Esophagus mucosa (tissue), 1 donor: ENCODE measurements around the gene CLEC12A. TPM values are rescaled to one million over a fixed set of nuclear protein-coding genes. Genes with fewer than 3 reads are reported as not detected.
"Not testable (repeated sequence)": the region's sequence is repeated elsewhere in the genome, so short reads cannot be mapped to it uniquely, and the experiment has no call there.

Experiments used
- ATAC-seq: fragments of 200-7000 bp; cut with Tn5 transposase; one replicate; pipeline ENCODE4 v1.9.1; 2020
- total RNA-seq: library from RNA; stranded (reverse); gene quantifications from one replicate; pipeline ENCODE4 v1.2.4, GENCODE V29; 2023
- donor health status: DM: yes; HTN: yes; CAD: no.

CLEC12A gene
- total RNA-seq, 1 donor from 2014 or later, result 0.36 TPM

GRCh38 chr12:9973949-9974348, 2.7 kb downstream of the CLEC12A start:
- no peak for ATAC-seq

- not testable (repeated sequence) for ATAC-seq
These were observed 3.5 kb downstream of the CLEC12A start for GRCh38 chr12:9974731-9975130.

GRCh38 chr12:9975614-9976013, 4.4 kb downstream of the CLEC12A start:
- no peak for ATAC-seq

GRCh38 chr12:9976626-9977025, 5.4 kb downstream of the CLEC12A start:
- ATAC-seq, result not testable (repeated sequence)

DNA sequence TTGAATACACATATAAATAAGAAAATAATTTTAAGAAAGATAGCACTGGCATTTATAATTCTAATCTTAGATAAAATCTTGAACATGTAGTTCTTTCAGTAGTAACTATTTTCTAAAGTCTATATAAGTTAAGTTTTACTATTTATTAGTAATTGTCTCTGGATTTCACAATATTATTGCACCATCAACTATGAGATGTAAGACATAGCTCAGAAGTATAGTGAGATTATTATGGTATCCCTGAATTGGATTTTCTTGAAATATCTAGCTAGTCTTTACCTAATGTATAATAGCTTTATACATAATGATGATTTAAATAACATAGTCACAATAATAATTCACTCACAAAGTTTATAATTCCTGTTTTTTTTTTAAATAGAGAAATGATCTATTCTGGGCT, 6.7 kb downstream of the CLEC12A start:
- no peak for ATAC-seq

DNA sequence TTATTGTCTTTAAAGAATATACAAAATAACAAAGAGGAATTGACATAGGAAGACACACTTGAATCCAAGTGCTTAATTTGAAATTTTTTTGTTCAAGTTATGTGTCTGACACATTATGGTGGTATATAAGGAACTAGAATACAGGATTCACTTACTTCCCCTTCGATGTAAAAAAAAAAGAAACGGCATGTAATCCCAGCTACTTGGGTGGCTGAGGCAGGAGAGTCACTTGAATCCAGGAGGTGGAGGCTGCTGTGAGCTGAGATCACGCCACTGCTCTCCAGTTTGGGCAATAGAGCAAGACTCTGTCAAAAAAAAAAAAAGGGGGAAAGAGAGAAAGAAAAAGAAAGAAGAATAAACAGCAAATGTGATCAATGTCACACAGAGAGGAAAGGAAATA, 8.9 kb downstream of the CLEC12A start:
- no peak for ATAC-seq

- ATAC-seq, result no peak
These were observed 20.7 kb downstream of the CLEC12A start for GRCh38 chr12:9991876-9992275.

DNA sequence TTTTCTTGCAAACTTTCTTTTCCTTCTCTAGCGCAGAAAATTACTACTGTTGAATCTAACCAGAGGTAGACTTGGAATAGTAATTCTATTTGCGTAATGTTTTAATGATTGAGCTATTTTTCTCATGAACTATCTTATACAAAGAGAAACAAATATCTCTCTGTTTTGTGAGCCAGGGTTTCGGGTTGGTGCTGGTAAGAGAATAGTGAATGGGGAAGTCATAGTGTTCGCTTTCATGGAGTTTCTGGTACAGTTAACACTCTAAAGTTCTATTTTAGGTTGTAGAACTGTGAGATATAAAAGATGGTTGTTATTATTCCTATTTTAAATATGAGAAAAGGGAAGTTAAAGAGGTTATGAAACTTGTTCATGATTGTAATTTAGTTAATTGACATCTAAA, 21.1 kb downstream of the CLEC12A start:
- ATAC-seq, result no peak

DNA sequence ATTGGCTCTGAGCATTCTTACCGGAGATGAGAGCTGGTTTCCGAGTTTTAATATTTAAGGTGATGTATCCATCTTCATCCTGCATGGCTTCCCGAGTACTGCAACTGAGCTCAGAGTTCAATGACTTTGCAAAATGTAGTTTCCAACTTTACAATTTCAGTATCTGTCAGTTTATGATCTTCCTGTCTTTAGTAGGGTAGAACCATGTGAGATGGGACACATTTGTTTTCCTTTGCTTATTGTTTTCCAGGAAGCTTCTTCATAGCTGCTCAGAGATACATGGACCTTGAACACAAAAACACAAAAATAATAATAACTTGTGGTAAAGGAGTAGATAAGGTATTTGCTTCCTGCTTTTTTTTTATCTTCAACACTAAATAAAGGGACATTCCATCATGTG, 27.8 kb downstream of the CLEC12A start, which contains the start of gene CLEC1B:
TSS of gene CLEC1B (minus strand) at position 106 of the 400 bp plus-strand sequence. CDS start at position 85, 21 bp downstream.
- no peak for ATAC-seq

- no peak for ATAC-seq
These were observed 30.1 kb downstream of the CLEC12A start for GRCh38 chr12:10001171-10001776.

GRCh38 chr12:10012630-10013330, 41.6 kb downstream of the CLEC12A start:
- ATAC-seq, result no peak

DNA sequence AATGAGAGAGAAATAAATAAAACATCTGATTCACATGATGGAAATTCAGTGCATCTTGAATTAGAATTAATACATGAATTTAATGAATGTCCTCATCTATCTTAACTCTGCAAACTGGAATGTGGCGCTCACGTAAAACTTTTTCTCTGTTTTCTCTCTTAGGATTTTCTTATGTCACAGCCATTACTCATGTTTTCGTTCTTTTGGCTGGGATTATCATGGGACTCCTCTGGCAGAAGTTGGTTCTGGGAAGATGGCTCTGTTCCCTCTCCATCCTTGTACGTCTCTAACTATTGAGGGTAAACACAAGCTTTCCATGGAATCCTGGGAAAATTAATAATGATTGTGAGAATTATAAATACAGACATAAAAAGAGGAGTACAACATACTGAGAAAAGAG, 44.2 kb downstream of the CLEC12A start:
- ATAC-seq, result no peak

DNA sequence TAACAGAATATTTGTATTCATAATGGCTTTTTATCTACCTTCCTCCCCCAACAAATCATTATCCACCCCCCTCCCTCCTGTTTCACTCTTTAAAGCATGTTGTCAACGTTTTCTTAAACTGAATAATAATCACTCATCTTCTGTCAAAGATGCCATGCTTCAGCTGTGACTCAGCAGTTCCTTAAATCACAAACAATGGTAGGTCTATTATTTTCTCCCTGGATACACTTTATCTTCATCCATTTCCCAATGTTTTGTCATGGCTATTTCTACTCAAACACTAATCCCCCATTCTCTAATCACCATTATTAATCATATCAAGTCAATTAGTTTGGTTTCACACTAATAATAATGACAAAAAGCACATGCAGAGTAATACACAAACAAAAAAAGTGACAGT, 45.7 kb downstream of the CLEC12A start:
- no peak for ATAC-seq

- ATAC-seq, result peak; percentile 33
These were observed 47.2 kb downstream of the CLEC12A start for GRCh38 chr12:10018386-10018785.

DNA sequence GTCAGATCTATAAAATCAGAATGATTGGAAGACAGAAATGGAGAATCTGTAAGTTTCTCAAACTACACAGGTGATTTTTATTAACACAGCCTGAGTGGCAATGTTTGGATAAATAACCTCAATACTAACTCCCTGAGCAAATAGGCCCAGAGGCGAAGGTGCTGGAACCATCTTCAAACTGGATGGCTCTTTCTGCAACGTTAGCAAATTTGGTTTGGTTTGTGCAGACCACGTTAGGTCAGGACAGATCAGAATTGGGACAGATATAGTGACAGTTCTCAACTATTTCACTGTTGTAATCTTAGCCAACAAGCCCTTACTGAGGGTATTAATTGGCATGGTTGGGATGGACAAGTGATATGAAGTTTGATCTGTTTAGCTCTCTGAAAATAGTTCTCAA, 50.1 kb downstream of the CLEC12A start:
- no peak for ATAC-seq

- ATAC-seq, result no peak
These were observed 54.0 kb downstream of the CLEC12A start for GRCh38 chr12:10025236-10025635.

DNA sequence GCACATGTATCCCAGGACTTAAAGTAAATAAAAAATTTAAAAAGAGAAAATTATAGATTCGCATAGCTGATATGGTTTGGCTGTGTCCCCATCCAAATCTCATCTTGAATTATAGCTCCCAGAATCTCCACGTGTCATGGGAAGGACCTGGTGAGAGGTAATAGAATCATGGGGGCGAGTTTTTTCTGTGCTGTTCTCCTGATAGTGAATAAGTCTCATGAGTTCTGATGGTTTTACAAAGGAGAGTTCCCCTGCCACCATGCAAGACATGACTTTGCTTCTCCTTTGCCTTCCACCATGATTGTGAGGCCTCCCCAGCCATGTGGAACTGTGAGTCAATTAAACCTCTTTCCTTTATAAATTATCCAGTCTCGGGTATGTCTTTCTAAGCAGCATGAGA, 55.5 kb downstream of the CLEC12A start:
- not testable (repeated sequence) for ATAC-seq

GRCh38 chr12:10027311-10027710, 56.1 kb downstream of the CLEC12A start:
- no peak for ATAC-seq

DNA sequence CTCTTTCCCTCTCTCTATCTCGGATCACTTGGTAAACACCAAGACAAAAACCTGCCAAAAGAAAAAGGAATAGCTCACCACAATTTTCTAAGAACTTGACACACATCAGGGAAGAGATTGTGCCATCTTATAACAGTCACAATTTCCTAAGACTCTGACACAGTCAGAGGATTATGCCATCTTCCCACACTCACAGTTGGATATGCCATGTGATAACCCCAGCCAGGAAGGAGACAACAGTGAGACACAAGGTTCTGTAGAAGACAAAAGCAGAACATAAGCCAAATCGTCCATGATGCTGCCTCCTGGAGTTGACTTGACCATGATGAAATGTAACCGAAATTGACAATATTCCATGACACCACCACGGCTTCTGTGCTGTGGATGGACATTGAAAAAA, 56.5 kb downstream of the CLEC12A start:
- ATAC-seq, result peak; percentile 22

DNA sequence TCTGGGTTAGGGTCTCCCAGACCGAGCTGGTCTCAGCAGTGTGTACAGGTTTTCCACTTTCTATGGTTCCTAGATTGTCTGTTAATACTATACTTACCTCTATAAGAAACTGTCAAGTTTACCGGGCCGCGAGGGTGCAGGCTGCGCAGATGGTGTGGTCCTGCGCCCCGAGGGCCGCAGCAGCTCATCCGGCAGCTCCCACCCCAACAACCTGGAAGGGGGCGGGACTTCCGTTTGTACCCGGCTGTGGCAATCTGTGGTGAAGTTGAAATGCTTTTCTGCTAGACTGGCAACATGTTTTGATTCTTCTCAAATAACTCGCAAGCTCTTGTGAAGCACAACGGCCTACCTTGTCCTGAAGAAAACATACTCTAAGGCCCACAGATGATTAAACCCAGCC, 59.2 kb downstream of the CLEC12A start, which contains the start of gene CLEC9A:
TSS of gene CLEC9A (plus strand) at position 237 of the 400 bp plus-strand sequence. CDS start 22,006 bp downstream, outside the sequence.
- no peak for ATAC-seq

- ATAC-seq, result no peak
These were observed 60.1 kb downstream of the CLEC12A start for GRCh38 chr12:10031321-10031720.

- ATAC-seq, result no peak
These were observed 60.6 kb downstream of the CLEC12A start for GRCh38 chr12:10031771-10032175.

GRCh38 chr12:10033783-10034545, 62.8 kb downstream of the CLEC12A start:
- ATAC-seq, result peak; percentile 38
